ENCODE results near the gene SPATA6L. TPM values are rescaled to one million over a fixed set of nuclear protein-coding genes. Genes with fewer than 3 reads are reported as not detected.

Gene SPATA6L
- total and polyA plus RNA-seq, 2 of the 13 experiments (the other 11 are each of a cell fraction or from before 2014, with no cell fraction given), result 1.1 to 1.9 TPM

DNA sequence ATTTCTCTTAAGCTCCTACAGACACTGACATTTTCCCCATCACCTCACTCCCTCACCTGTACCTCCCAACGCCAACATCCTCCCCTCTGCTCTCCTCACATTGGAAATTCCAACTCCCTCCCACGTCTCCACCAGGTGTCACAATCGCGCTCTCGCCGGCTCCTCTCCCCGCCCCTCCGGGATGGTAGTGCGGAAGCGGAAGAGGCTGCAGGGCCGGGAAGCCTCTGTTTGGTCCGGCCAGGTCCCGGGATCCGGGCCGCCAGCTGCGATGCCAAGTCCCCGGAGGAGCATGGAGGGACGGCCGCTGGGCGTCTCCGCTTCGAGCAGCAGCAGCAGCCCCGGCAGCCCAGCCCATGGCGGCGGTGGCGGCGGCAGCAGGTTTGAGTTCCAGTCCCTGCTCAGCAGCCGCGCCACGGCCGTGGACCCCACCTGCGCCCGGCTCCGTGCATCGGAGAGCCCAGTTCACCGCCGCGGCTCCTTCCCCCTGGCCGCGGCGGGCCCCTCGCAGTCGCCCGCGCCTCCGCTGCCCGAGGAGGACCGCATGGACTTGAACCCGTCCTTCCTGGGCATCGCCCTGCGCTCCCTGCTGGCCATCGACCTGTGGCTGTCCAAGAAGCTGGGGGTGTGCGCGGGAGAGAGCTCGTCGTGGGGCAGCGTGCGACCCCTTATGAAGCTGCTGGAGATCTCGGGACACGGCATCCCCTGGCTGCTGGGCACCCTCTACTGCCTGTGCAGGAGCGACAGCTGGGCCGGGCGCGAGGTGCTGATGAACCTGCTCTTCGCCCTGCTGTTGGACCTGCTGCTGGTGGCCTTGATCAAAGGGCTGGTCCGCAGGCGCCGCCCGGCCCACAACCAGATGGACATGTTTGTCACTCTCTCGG is 3.9 kb downstream of the SPATA6L start, which contains the start of gene PLPP6 (continued):
- no peak for TF ChIP-seq TRIM24 (CRISPR knock-in tag; IDR thresholded peaks at IDR 0.05)
- no peak for TF ChIP-seq ZNF329 (CRISPR knock-in tag; IDR thresholded peaks at IDR 0.05; ENCODE audit: low read depth)
- no peak for TF ChIP-seq DNMT3B (CRISPR knock-in tag; conservative IDR thresholded peaks at IDR 0.05)
- TF ChIP-seq NR1H2 (CRISPR knock-in tag; IDR thresholded peaks at IDR 0.05; ENCODE audit: borderline replicate concordance, low read depth), result peak; percentile 71; the same call in 1 of the 2 replicates
- TF ChIP-seq MEIS2 (CRISPR knock-in tag; IDR thresholded peaks at IDR 0.05), result peak; percentile 55; the same call in 1 of the 2 replicates
- TF ChIP-seq, protein P1, sequence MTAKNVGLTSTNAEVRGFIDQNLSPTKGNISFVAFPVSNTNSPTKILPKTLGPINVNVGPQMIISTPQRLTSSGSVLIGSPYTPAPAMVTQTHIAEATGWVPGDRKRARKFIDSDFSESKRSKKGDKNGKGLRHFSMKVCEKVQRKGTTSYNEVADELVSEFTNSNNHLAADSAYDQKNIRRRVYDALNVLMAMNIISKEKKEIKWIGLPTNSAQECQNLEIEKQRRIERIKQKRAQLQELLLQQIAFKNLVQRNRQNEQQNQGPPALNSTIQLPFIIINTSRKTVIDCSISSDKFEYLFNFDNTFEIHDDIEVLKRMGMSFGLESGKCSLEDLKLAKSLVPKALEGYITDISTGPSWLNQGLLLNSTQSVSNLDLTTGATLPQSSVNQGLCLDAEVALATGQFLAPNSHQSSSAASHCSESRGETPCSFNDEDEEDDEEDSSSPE (CRISPR knock-in tag; IDR thresholded peaks at IDR 0.05), result peak; percentile 24
- TF ChIP-seq, protein P2, sequence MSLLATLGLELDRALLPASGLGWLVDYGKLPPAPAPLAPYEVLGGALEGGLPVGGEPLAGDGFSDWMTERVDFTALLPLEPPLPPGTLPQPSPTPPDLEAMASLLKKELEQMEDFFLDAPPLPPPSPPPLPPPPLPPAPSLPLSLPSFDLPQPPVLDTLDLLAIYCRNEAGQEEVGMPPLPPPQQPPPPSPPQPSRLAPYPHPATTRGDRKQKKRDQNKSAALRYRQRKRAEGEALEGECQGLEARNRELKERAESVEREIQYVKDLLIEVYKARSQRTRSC (CRISPR knock-in tag; IDR thresholded peaks at IDR 0.05; ENCODE audit: low read depth), result no peak
- TF ChIP-seq, protein P3, sequence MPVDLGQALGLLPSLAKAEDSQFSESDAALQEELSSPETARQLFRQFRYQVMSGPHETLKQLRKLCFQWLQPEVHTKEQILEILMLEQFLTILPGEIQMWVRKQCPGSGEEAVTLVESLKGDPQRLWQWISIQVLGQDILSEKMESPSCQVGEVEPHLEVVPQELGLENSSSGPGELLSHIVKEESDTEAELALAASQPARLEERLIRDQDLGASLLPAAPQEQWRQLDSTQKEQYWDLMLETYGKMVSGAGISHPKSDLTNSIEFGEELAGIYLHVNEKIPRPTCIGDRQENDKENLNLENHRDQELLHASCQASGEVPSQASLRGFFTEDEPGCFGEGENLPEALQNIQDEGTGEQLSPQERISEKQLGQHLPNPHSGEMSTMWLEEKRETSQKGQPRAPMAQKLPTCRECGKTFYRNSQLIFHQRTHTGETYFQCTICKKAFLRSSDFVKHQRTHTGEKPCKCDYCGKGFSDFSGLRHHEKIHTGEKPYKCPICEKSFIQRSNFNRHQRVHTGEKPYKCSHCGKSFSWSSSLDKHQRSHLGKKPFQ (CRISPR knock-in tag; IDR thresholded peaks at IDR 0.05; ENCODE audit: insufficient replicate concordance), result no peak
- TF ChIP-seq ZNF766 (CRISPR knock-in tag; IDR thresholded peaks at IDR 0.05; ENCODE audit: borderline replicate concordance), result 0 out of 2 replicates have a peak, but pooled peaks have one; percentile 12
- peak; percentile 75; the same call in 1 of the 2 replicates for TF ChIP-seq EED (CRISPR knock-in tag; IDR thresholded peaks at IDR 0.05)
- TF ChIP-seq, protein P4, sequence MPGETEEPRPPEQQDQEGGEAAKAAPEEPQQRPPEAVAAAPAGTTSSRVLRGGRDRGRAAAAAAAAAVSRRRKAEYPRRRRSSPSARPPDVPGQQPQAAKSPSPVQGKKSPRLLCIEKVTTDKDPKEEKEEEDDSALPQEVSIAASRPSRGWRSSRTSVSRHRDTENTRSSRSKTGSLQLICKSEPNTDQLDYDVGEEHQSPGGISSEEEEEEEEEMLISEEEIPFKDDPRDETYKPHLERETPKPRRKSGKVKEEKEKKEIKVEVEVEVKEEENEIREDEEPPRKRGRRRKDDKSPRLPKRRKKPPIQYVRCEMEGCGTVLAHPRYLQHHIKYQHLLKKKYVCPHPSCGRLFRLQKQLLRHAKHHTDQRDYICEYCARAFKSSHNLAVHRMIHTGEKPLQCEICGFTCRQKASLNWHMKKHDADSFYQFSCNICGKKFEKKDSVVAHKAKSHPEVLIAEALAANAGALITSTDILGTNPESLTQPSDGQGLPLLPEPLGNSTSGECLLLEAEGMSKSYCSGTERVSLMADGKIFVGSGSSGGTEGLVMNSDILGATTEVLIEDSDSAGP (CRISPR knock-in tag; IDR thresholded peaks at IDR 0.05; ENCODE audit: borderline replicate concordance), result peak; percentile 92
- peak; percentile 76; the same call in 1 of the 2 replicates for TF ChIP-seq MZF1 (CRISPR knock-in tag; IDR thresholded peaks at IDR 0.05; ENCODE audit: borderline replicate concordance)
- peak; percentile 40 for TF ChIP-seq CBX1 (IDR thresholded peaks at IDR 0.05; ENCODE audit: low read depth)
- TF ChIP-seq PPARG (CRISPR knock-in tag; conservative IDR thresholded peaks at IDR 0.05), result no peak
- TF ChIP-seq XBP1 (CRISPR knock-in tag; IDR thresholded peaks at IDR 0.05), result no peak
- TF ChIP-seq ZC3H13 (CRISPR knock-in tag; IDR thresholded peaks at IDR 0.05), result peak; percentile 44; the same call in 1 of the 2 replicates
- TF ChIP-seq ZNF773 (CRISPR knock-in tag; IDR thresholded peaks at IDR 0.05; ENCODE audit: borderline replicate concordance), result peak; percentile 26; the same call in 1 of the 2 replicates

Measured in HepG2 (cell line).